Occipital lobe (tissue), 1 donor: ENCODE results near the gene TXNL4A. TPM values are rescaled to one million over a fixed set of nuclear protein-coding genes. Genes with fewer than 3 reads are reported as not detected.

Experiments
- total RNA-seq: library from RNA; depleted of rRNA; stranded (reverse); fragments of >200 nt; gene quantifications from one replicate; pipeline ENCODE4 v1.2.3, GENCODE V29; 2014

Gene TXNL4A
- total RNA-seq, 1 donor from 2014 or later = 36.7 TPM

Other genes starting within 250 kb of the TXNL4A start
- 0.31 TPM for gene KCNG2, start 190.6 kb downstream of the TXNL4A start, total RNA-seq
- gene SLC66A2, start 36.9 kb downstream of the TXNL4A start, total RNA-seq = 31.0 TPM
- gene HSBP1L1, start 23.9 kb downstream of the TXNL4A start, total RNA-seq = 2.5 TPM
- 58.6 TPM for gene RBFA, start 45.9 kb upstream of the TXNL4A start, total RNA-seq
- gene ADNP2, start 120.7 kb upstream of the TXNL4A start, total RNA-seq = 26.0 TPM